ENCODE results near the gene FBXO28. TPM values are rescaled to one million over a fixed set of nuclear protein-coding genes. Genes with fewer than 3 reads are reported as not detected.
"Not testable (repeated sequence)": the region's sequence is repeated elsewhere in the genome, so short reads cannot be mapped to it uniquely, and the experiment has no call there.

The FBXO28 gene
- total RNA-seq, 1 donor from 2014 or later: 26.3 TPM

DNA sequence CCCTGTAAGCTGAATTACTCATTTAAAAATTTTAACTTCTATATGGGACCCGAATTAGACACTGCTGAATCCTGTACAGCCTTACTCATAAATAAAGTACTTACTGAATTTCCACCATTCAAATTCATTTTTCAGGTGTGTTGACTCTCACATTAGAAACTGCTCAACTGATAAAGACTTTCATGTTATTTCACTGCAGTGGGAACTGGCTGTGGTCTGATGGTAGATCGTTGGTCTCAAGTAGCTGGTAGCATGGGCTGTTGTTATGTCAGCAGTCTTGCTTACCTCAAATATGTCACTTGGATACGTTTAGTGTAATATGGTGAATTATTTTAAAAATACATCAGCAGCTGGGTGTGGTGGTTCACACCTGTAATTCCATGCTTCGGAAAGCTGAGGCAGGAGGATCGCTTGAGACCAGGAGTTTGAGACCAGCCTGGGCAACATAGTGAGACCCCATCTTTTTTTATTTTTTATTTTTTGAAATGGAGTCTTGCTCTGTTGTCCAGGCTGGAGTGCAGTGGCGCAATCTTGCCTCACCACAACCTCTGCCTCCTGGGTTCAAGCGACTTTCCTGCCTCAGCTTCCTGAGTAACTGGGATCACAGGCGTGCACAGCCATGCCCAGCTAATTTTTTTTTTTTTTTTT lies 79.5 kb downstream of the FBXO28 start:
- Mint-ChIP-seq H3K4me1 (peaks cover 21% of the 10 kb centered on the region), H3K27me3 (no peaks in the 10 kb centered on the region), H3K36me3 (ENCODE audit: low read depth) (peaks cover 42% of the 10 kb centered on the region), H3K9me3 (no peaks in the 10 kb centered on the region), H3K4me3 (no peak overlapping the region), H3K27ac (peak overlapping the region; percentile 6)
- DNase-seq: no peak
- intact Hi-C loops (cut with micrococcal nuclease): no loop called here

DNA sequence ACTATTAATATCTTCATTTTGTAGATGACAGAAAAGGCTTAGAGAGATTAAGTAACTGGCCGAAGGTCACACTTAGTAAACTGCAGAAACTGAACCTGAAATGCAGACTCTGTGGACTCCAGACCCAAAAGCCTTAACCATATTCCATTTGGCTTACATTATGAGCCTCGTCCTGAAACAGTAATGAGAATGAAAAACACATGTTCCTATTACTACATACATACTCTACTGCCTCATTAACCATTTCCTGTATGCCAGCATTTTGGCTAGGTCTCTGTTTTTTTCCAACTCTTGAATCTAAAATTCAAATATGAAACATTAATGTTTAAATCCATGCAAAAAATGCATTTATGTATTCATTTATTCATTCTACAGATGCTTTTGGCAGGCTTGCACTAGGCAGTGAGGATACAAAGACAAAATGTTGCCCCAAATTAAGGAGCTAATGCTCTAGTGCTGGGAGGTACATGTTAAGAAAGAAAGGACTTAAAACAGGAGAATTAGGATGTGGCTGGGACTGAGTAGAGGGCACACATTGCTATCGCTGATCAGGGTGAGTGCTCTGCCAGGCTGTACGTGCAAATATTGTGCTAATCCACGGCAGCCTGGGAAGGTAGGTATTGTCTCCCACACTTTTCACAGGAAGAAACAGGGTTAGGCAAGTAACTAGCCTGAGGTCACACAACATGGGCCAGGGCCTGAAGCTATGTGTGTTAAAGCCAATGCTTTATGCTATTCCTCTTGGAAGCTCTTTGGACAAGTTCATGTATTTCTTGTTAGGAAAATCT lies 83.1 kb downstream of the FBXO28 start:
- Mint-ChIP-seq H3K27ac (no peak overlapping the region), H3K9me3 (no peaks in the 10 kb centered on the region), H3K36me3 (ENCODE audit: low read depth) (peaks cover 27% of the 10 kb centered on the region), H3K4me3 (no peak overlapping the region), H3K27me3 (no peaks in the 10 kb centered on the region), H3K4me1 (peaks cover 7% of the 10 kb centered on the region)
- intact Hi-C loops (cut with micrococcal nuclease): no loop called here
- DNase-seq: no peak

GRCh38 chr1:224198572-224198971 lies 84.7 kb downstream of the FBXO28 start:
- intact Hi-C loops (cut with micrococcal nuclease): no loop called here
- Mint-ChIP-seq H3K27ac (no peak overlapping the region), H3K4me1 (peaks cover 3% of the 10 kb centered on the region)

DNA sequence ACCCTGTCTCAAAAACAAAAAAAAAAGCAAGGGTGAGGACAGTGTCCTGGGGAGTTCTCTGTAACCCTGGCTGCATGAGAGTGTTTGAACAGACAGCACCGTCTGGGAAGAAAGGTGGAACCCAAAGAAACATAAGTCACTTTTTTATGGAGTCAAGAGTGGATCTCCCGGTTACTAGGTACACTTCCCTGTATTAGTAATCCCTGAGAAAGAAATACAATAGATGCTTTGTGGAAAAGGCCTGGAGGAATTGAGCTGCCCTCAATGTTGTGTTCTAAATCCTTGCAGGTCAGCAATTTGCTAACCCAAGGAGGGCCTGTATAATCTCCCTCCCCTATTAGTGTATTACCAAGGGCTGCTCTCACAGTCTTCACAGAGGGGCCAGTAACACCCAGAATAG lies 85.8 kb downstream of the FBXO28 start:
- Mint-ChIP-seq H3K27ac (no peak overlapping the region), H3K9me3 (no peaks in the 10 kb centered on the region), H3K4me3 (no peak overlapping the region), H3K27me3 (no peaks in the 10 kb centered on the region), H3K36me3 (ENCODE audit: low read depth) (peaks cover 10% of the 10 kb centered on the region), H3K4me1 (peaks cover 4% of the 10 kb centered on the region)
- intact Hi-C loops (cut with micrococcal nuclease): loop anchor here (5.0 kb wide), 1 partner anchor 32 kb away; no protein-coding TSS in a partner anchor
- no peak for DNase-seq

More at GRCh38 chr1:224198572-224198971, 84.7 kb downstream of the FBXO28 start:
- Mint-ChIP-seq H3K9me3 (no peaks in the 10 kb centered on the region), H3K36me3 (ENCODE audit: low read depth) (peaks cover 18% of the 10 kb centered on the region), H3K4me3 (no peak overlapping the region), H3K27me3 (no peaks in the 10 kb centered on the region)
- DNase-seq: no peak

DNA sequence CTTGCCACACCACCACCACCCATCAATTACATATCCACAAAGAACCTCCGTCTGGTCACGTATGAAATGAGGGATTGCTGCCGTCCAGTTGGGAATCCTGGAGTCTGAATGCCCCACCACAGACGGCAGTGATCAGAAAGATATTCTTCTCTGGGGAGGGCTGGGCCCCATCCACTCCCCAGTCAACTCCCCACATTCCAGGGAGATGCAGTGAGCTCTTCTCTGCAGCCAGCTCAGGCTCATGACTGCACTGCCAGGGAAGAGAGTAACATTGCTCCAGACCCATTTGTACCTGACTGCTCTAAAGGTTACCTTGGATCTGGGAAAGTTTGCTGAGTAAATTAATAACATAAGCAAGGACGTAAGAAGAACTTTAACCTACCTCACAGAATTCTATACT lies 87.5 kb downstream of the FBXO28 start:
- Mint-ChIP-seq H3K27ac (no peak overlapping the region), H3K36me3 (ENCODE audit: low read depth) (peaks cover 8% of the 10 kb centered on the region), H3K9me3 (no peaks in the 10 kb centered on the region), H3K4me1 (peaks cover 13% of the 10 kb centered on the region), H3K27me3 (no peaks in the 10 kb centered on the region), H3K4me3 (no peak overlapping the region)
- intact Hi-C loops (cut with micrococcal nuclease): loop anchor here (5.0 kb wide), 1 partner anchor 34 kb away; no protein-coding TSS in a partner anchor
- no peak for DNase-seq

DNA sequence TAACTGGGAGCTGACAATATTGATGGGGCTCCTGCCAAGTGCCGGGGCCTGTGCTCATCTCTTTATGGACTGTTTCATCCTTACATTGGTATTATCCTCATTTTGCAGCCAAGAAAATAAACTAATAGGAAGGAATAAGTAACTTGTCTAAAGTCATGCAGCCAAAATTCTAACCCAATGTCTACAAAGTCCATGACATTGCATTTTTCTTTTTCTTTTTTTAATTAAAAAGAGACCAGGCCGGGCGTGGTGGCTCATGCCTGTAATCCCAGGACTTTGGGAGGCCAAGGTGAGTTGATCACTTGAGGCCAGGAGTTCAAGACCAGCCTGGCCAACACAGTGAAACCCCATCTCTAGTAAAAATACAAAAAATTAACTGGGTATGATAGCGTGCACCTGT lies 87.9 kb downstream of the FBXO28 start:
- Mint-ChIP-seq H3K4me1 (peaks cover 13% of the 10 kb centered on the region), H3K9me3 (no peaks in the 10 kb centered on the region), H3K36me3 (ENCODE audit: low read depth) (peaks cover 8% of the 10 kb centered on the region), H3K4me3 (no peak overlapping the region), H3K27ac (no peak overlapping the region), H3K27me3 (no peaks in the 10 kb centered on the region)
- DNase-seq: no peak
- intact Hi-C loops (cut with micrococcal nuclease): loop anchor here (5.0 kb wide), 1 partner anchor 35 kb away; no protein-coding TSS in a partner anchor

GRCh38 chr1:224203243-224204016 lies 89.5 kb downstream of the FBXO28 start:
- no peak for DNase-seq
- intact Hi-C loops (cut with micrococcal nuclease): loop anchor here (5.0 kb wide), 1 partner anchor 36 kb away; no protein-coding TSS in a partner anchor

GRCh38 chr1:224205438-224205840 lies 91.5 kb downstream of the FBXO28 start:
- H3K4me3 Mint-ChIP-seq: peak overlapping the region; percentile 56
- peaks cover 4% of the 10 kb centered on the region for H3K36me3 Mint-ChIP-seq (ENCODE audit: low read depth)
- H3K27me3 Mint-ChIP-seq: no peaks in the 10 kb centered on the region
- H3K4me1 Mint-ChIP-seq: peaks cover 13% of the 10 kb centered on the region
- H3K9me3 Mint-ChIP-seq: no peaks in the 10 kb centered on the region
- intact Hi-C loops (cut with micrococcal nuclease): loop anchor here (1.0 kb wide), 1 partner anchor 17 kb away; no protein-coding TSS in a partner anchor
- no peak for DNase-seq
- peak overlapping the region; percentile 85 for H3K27ac Mint-ChIP-seq

More at GRCh38 chr1:224203243-224204016, 89.5 kb downstream of the FBXO28 start:
- Mint-ChIP-seq H3K4me1 (peaks cover 13% of the 10 kb centered on the region), H3K4me3 (peak overlapping the region; percentile 5), H3K36me3 (ENCODE audit: low read depth) (peaks cover 4% of the 10 kb centered on the region), H3K9me3 (no peaks in the 10 kb centered on the region), H3K27me3 (no peaks in the 10 kb centered on the region), H3K27ac (no peak overlapping the region)

- intact Hi-C loops (cut with micrococcal nuclease): loop anchor here (1.0 kb wide), 1 partner anchor 18 kb away; no protein-coding TSS in a partner anchor
- not testable (repeated sequence) for H3K27me3 Mint-ChIP-seq; H3K9me3 Mint-ChIP-seq; H3K4me3 Mint-ChIP-seq; H3K36me3 Mint-ChIP-seq (ENCODE audit: low read depth); DNase-seq
- H3K4me1 Mint-ChIP-seq: peaks cover 13% of the 10 kb centered on the region
- H3K27ac Mint-ChIP-seq: peak overlapping the region; percentile 85
Observed at GRCh38 chr1:224205931-224206538, 92.1 kb downstream of the FBXO28 start.

DNA sequence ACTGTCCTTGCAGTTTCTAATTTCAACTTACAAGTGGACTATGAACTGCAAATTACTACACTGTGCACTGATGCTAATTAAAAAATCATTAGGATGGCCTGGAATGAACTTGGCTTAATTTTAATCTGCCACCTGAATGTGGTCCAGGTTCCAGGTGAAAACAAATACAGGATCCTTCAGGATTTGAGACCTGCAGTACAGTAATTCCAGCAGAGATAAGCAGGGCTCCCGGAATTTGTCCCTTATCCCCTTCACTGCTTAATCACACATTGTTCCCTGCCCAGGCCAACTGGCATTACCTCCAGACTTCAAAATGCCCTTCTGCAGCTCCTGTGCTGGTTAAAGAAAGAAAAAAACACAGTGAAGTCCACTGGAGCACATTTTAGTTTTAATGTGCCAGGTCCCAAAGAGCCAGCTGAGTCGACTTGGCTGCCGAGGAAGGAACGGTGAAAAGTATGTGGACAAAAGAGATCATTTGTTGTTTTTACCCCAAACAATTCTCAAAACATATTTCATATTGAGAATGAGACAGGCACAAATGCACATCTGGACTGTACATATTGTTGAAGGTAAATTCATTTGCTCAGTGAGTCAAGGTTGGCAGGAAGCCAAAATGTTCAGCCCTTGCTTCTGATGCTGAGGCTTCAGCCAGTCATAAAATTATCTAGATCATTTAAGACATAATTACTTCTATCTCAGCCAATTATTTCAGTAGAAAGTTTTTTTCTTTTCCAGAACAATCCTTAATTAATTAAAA lies 97.5 kb downstream of the FBXO28 start:
- Mint-ChIP-seq H3K27ac (no peak overlapping the region), H3K4me3 (no peak overlapping the region), H3K36me3 (ENCODE audit: low read depth) (no peaks in the 10 kb centered on the region), H3K9me3 (no peaks in the 10 kb centered on the region), H3K4me1 (no peaks in the 10 kb centered on the region), H3K27me3 (no peaks in the 10 kb centered on the region)
- no peak for DNase-seq
- intact Hi-C loops (cut with micrococcal nuclease): no loop called here
